Non-pigmented ciliary epithelial cell (primary cell): ENCODE data around the gene AVP.
"Not testable (repeated sequence)": the region's sequence is repeated elsewhere in the genome, so short reads cannot be mapped to it uniquely, and the experiment has no call there.

Experiments used
- DNase-seq: peaks from one replicate; pipeline ENCODE4 v3.0.0-alpha.2; 2010; ENCODE audit warnings: low read depth

AVP gene

GRCh38 chr20:3082955-3083952 is 1.3 kb downstream of the AVP start:
- no peak for DNase-seq

DNA sequence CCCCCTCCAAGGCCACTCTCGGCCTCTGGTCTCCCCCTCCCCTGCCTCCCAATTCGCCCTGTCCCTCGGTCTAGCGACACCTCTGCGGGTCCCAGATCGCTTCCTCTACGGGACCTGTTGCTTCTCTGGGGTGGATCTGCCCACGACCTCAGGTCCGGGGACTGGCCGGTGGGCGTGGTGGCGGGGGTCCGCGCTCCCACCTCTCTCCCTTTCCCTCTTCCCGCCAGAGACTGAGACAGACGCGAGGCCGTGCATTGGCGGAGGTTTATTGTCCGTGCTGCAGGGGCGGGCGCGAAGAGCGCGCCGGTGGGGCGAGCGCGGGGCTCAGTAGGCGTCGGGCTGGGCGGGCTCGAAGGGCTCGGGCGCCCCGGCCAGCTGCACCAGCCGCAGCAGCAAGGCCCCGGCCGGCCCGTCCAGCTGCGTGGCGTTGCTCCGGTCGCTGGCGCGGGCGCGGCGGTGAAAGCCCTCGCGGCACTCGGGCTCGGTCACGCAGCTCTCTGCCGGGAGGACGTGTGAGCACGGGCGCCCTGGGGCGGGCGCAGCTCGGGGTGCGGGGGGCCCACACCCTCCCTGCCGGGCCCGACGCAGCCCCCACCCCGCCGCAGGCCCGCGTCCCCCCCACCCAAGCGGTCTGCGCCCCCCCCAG is 2.1 kb downstream of the AVP start:
- DNase-seq: no peak

DNA sequence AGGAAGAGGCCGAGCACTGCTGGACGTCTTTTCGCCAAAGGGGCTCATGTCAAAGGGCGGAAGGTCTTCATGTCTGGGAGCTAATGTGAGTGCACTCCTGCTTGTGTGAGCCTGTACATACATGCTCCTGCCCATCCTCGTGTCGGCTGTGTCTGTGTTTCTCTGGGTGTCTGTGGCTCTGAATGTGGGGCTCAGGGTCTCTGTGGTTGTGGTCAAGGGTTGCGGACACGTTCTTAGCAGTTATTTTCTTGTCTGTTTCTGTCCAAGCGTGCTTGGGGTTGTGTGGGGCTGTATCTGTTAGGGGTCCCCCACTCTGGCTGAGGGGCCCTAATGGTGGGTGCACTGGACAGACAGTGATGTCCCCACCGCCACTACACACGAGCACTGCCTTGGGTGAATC is 2.9 kb downstream of the AVP start:
- DNase-seq: no peak

- DNase-seq: no peak
Observed at GRCh38 chr20:3080939-3081388, 3.6 kb downstream of the AVP start.

DNA sequence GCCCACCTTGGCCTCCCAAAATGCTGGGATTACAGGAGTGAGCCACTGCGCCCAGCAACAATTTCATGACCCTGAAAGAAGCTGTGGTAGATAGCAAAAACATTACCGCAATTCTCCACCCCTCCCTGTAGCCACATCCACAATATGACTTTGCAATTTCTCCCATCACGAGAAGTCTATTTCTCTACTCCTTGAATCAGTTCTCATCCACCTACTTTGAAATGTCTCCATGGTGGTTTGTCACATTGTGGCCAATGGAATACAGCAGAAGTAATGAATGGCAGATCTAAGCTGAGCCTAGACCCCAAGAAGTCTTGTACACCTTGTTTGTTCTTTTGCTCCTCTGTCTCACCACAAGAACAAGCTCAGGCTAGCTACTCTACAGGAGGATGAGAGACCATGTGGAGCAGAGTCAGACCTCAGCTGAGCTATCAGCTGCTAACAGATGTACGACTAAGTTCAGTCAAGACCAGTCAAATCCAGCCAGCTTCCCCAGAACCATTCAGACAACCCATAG is 6.8 kb downstream of the AVP start:
- no peak for DNase-seq

DNA sequence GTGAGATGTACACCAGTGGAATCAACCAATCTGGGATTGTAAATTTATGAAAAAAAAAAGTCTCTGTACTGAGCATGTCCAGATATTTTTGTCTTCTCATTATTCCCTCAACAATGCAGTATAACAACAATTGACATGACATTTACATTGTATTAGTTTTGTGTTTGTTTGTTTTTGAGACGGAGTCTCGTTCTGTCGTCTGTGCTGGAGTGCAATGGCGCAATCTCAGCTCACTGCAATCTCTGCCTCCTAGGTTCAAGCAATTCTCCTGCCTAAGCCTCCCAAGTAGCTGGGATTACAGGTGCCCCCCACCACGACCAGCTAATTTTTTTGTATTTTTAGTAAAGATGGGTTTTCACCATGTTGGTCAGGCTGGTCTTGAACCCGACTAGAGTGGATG is 9.2 kb downstream of the AVP start:
- not testable (repeated sequence) for DNase-seq

- DNase-seq: no peak
Observed at GRCh38 chr20:3074812-3075211, 9.7 kb downstream of the AVP start.

DNA sequence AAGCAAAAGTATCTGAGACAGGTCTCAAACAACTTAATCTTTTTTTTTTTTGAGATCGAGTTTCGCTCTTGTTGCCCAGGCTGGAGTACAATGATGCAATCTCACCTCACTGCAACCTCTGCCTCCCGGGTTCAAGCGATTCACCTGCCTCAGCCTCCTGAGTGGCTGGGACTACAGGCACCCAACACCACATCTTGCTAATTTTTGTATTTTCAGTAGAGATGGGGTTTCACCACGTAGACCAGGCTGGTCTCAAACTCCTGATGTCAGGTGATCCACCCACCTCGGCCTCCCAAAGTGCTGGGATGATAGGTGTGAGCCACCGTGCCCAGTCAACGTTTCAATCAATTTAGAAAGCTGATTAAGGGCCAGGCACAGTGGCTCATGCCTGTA is 11.3 kb downstream of the AVP start:
- not testable (repeated sequence) for DNase-seq

- DNase-seq: no peak
Observed at GRCh38 chr20:3072530-3073250, 11.8 kb downstream of the AVP start.

DNA sequence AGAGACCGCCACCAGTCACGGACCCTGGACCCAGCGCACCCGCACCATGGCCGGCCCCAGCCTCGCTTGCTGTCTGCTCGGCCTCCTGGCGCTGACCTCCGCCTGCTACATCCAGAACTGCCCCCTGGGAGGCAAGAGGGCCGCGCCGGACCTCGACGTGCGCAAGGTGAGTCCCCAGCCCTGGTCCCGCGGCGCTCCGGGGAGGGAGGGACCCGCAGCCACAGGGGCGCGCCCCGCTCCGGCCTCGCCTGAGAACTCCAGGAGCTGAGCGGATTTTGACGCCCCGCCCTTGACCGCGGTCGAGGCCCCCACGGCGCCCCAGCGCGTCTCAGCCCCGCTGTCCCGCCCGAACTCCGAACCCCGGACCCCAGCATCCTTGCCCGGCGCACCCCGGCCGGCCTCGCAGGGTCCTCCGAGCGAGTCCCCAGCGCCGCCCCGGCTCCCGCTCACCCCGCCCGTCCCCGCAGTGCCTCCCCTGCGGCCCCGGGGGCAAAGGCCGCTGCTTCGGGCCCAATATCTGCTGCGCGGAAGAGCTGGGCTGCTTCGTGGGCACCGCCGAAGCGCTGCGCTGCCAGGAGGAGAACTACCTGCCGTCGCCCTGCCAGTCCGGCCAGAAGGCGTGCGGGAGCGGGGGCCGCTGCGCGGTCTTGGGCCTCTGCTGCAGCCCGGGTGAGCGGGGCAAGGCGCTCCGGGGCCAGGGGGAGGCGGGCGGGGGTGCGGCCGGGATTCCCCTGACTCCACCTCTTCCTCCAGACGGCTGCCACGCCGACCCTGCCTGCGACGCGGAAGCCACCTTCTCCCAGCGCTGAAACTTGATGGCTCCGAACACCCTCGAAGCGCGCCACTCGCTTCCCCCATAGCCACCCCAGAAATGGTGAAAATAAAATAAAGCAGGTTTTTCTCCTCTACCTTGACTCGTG is 12.7 kb downstream of the AVP start, which contains the start of gene OXT:
Gene OXT, plus strand, starts transcription at position 11 of the 920 bp plus-strand sequence. Its CDS starts 36 bp downstream, at position 47.
- no peak for DNase-seq

DNA sequence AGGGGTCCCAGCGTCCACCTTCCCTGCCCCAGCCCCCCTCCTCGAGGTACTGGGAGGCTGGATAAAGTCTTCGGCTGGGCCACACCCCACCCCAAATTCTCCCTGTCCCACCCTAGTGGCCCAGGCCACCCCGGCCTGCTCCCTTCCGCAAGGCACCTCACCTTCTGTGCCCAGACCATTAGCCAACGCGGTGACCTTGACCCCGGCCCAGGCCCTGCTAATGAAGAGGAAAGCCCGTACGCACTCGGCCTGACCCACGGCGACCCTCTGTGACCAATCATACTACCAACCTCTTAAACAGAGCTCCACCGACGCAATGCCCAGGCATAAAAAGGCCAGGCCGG is 13.3 kb downstream of the AVP start:
- DNase-seq: no peak

- no peak for DNase-seq
Observed at GRCh38 chr20:3070725-3071124, 13.8 kb downstream of the AVP start.

DNA sequence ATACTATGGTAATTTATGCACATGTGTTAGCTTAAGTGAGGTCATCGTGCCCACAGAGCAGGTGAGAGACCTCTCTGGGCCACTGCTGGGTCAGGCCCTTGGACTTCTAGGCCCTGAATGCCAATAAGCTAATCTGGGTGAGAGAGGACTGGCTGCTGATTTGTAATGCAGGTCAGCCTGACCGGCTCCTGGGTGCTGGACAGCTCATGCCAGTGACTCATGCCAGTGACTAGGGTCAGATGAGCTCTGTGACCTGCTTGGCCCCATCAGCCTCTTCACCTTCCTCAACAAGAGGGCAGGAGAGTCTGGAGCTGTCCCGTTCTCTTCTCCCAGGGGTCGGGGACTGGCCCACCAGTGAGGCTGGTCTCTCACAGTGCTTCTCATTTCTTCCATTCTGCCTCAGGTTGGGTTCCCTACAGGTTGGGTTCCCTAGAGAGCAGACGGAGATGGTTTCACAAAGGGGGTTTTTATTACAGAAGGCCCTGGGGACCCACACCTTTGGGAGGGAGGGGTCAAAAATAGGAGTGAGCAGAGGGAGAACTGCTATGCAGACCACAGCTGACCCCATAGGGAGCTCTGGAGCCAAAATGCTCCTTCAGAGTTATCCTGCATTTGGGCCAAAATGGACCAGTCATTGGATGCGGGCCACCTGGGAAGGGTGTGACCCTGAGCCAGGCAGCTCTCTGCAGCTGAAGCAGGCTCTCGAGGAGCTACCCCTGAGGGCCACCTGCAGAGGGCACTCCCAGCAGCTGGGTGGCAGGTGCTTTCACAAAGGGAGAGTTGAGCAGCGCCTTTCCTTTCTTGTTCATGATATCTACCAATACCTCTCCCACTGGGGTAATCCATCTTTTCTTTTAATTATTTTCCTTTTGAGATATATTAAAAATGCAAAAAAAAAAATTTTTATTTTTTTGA is 15.3 kb downstream of the AVP start:
- DNase-seq: no peak

DNA sequence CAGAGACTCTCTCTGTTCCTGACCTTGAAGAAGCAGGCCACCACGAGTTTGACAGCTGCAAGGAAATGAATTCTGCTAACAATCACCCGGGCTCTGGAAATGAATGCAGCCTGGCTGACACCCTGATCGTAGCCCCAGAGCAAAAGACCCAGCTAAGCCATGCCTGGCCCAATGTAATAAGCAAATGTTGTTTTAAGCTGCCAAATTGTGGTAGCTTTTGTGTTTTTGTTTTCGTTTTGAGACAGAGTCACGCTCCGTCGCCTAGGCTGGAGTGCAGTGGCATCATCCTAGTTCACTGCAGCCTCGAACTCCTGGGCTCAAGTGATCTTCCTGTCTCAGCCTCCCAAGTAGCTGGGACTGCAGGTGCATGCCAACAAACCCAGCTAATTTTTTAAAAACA is 16.4 kb downstream of the AVP start:
- no peak for DNase-seq

GRCh38 chr20:3067139-3068014 is 17.1 kb downstream of the AVP start:
- no peak for DNase-seq

DNA sequence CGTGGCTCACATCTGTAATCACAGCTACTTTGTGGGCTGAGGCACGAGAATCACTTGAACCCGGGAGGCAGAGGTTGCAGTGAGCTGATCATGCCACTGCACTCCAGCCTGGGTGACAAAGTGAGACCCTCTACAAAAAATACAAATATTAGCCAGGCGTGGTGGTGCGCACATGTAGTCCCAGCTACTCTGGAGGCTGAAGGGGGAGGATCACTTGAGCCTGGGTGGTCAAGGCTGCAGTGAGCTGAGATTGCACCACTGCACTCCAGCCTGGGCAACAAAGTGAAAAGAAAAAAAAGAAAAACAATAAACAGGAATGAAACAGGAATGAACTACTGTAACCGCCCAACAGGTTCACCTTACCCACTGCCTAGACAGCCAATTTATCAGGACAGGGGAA is 20.4 kb downstream of the AVP start:
- not testable (repeated sequence) for DNase-seq

DNA sequence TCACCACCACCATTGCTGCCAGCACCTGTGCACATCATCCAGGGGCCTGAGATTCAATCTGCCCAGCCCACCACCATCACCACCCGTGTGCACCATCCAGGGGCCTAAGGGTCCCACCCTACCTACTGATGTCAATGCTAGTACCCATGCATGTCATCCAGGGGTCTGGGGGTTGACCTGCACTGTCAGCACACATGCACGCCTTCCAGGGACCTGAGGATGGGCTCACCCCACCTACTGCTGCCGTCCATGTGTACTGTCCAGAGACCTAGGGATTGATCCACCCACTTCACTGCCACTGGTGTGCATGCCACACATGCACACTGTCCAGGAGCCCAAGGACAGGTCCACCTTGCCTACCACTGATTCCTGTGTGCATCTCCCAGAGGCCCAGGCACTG is 25.0 kb downstream of the AVP start:
- DNase-seq: no peak

DNA sequence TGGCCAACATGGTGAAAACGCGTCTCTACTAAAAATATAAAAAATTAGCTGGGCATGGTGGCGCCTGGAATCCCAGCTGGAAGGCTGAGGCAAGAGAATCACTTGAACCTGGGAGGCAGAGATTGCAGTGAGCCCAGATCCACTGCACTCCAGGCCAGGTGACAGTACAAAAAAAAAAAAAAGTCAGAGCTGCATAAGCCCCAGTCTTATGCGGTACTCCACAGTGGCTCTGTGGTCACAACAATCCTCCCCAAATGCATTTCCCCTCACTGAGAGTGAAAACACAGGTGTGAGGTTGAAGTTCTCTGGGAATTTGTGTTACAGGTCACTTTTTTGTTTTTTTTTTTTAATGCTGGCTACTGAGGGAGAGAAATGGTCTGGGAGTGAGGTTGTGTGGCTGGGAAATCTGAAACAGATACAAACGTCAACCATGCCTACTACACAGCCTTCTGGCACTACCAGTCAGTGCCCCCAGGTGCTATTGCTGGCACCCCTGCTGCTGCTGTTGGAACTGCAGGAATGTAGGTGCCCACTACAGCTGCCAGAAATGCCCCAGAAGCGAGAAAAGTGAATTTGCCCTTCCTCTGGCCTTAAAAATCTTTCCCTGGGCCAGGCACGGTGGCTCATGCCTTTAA is 33.0 kb downstream of the AVP start:
- DNase-seq: no peak
